NCI-H2196 treated with DMSO at 0.1 percent for 48 hours (cell line): ENCODE results near the gene MINPP1.
"Not testable (repeated sequence)": the region's sequence is repeated elsewhere in the genome, so short reads cannot be mapped to it uniquely, and the experiment has no call there.

Experiments
- DNase-seq: peaks from one replicate; lab custom pipeline; 2025; ENCODE audit not compliant: unreplicated experiment; lab: John Stamatoyannopoulos, UW

The MINPP1 gene, protein sequence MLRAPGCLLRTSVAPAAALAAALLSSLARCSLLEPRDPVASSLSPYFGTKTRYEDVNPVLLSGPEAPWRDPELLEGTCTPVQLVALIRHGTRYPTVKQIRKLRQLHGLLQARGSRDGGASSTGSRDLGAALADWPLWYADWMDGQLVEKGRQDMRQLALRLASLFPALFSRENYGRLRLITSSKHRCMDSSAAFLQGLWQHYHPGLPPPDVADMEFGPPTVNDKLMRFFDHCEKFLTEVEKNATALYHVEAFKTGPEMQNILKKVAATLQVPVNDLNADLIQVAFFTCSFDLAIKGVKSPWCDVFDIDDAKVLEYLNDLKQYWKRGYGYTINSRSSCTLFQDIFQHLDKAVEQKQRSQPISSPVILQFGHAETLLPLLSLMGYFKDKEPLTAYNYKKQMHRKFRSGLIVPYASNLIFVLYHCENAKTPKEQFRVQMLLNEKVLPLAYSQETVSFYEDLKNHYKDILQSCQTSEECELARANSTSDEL

GRCh38 chr10:87504640-87505365 is at the start of gene MINPP1:
Gene MINPP1 (plus strand): TSS chr10:87504893. CDS start chr10:87504916, 23 bp downstream.
- DNase-seq, result peak; percentile 26

GRCh38 chr10:87456586-87457220 is 48.0 kb upstream of the MINPP1 start:
- not testable (repeated sequence) for DNase-seq

DNA sequence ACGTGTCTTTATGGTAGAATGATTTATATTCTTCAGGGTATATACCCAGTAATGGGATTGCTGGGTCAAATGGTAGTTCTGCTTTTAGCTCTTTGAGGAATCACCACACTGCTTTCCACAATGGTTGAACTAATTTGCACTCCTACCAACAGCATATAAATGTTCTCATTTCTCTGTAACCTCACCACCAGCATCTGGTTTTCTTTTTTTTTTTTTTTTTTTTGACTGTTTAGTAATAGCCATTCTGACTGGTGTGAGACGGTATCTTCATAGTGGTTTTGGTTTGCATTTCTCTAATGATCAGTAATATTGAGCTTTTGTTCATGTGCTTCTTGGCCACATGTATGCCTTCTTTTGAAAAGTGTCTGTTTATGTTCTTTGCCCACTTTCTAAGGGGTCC is 42.9 kb upstream of the MINPP1 start:
- DNase-seq, result not testable (repeated sequence)

DNA sequence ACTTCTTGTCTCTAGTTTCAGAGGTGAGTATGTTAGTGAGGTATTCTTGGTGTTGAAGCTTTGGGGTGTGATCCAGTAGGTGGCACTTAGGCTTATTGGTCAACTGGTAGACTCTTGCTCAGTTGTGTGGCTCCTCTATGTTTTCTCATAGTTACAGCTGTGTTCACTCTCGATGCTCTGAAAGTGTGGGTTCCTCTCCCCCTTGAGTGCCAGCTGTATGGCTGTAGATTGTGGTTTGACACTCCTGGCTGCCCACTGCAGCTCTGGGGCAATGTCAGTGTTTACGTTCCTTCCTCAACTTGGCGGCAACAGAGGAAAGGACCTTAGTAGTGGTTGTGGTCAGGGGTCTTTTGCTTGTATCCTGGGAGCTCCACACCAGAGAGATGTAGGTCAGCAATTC is 37.8 kb upstream of the MINPP1 start:
- not testable (repeated sequence) for DNase-seq

- not testable (repeated sequence) for DNase-seq
Observed at GRCh38 chr10:87488733-87489132, 16.0 kb upstream of the MINPP1 start.

GRCh38 chr10:87490285-87490684 is 14.4 kb upstream of the MINPP1 start:
- DNase-seq, result not testable (repeated sequence)

GRCh38 chr10:87492450-87492849 is 12.2 kb upstream of the MINPP1 start:
- not testable (repeated sequence) for DNase-seq

- not testable (repeated sequence) for DNase-seq
Observed at GRCh38 chr10:87495446-87495845, 9.2 kb upstream of the MINPP1 start.

DNA sequence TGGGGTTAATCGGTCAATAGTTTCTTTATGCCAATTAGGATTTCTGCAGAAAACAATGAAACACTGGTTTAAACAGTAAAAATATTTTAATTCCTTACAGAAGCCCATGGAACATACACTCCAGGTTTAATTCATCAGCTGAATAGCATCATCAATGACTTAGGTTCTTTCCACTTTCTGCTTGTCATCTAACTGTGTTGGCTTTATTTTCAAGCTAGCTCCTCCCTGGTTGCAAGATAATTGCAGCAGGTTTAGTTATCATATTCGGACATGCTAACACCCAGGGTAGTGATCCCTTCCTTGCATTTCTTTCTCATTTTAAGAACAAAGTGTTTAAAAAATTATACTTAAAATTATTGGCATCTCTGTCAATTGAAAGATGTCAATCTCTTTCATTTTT is 7.3 kb upstream of the MINPP1 start:
- not testable (repeated sequence) for DNase-seq

DNA sequence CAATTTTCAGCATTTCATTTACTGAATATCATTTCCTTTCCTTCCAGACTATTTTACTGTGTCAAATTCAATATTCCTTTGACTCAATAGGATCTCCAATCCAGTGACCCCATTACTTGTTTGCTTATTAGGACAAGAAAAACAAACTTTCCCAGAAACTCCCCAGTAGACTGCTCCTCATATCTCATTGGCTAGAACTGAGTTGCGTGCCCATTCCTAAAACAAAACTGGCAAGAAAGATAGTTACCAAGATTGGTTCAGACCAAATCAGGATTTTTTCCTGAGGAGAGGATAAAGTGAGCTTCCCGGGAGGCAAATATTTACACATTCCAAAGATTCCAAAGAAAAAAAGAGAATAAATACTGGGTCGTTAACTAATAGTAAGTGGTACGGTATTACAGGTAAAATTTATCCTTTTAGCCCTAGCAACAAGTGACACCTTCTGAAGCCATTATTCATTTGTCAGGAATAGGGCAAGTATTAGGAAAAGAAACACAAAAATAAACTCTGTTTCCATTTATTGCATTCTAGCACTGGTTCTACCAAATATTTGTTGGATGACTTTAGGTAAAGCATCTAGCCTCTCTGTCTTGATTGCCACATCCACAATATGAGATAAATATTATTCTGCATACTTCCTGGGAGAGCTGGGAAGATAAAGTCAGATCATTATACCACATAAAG is 6.4 kb upstream of the MINPP1 start:
- DNase-seq, result not testable (repeated sequence)

DNA sequence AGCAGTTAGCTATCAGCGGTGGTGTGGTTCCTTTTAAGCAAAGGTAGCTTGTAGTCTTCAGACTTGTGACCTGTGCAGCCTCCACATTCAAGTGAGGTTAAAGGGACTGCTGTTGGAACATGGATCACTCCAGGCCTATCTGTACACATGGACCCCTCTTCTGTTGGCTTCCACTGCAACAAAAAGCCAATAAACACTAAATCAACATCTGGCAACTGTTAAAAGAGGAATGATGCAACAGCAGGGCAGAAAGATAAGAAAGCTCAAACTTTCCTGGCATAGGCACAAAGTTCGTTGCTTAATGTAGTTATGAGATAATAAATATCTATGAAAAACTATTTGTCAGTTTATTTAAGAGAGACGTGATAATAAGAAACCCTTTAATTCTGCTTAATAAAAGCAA is 4.0 kb upstream of the MINPP1 start:
- DNase-seq, result no peak

DNA sequence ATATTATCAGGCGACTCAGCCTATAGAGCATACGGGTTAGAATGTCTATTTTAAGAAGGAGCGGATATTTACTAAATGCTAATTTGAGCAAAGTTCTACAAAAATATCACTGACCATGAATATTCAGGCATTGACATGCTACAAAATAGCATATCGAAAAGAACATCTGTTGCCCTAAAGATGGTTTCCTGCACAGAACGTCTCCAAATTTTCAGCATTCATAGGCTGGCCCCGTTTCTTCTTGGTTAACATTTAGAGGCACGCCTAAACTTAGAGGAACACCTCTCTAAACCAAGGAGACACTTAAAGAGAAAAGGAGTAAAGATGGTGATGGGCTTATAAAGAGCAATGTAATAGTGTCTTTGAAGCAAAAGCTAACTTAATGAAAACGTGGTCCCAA is 1.3 kb upstream of the MINPP1 start:
- no peak for DNase-seq

GRCh38 chr10:87503886-87504285 is 807 bp upstream of the MINPP1 start:
- no peak for DNase-seq

DNA sequence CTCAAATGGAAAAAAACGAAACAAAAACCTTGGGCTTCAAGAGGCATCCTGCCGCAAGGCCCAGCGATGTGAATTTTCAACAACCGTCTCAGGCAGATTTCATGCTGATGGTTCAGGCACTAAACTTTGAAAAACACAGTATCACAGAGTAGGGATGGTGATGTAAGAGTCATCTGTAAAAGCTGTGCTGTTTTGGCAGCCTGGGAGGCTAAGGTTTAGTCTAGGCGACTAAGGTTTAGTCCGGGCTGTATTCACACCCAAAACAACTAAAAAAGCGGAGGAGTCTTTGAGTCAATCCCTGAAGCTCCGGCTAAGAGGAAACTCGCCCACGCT is 420 bp upstream of the MINPP1 start:
- no peak for DNase-seq

DNA sequence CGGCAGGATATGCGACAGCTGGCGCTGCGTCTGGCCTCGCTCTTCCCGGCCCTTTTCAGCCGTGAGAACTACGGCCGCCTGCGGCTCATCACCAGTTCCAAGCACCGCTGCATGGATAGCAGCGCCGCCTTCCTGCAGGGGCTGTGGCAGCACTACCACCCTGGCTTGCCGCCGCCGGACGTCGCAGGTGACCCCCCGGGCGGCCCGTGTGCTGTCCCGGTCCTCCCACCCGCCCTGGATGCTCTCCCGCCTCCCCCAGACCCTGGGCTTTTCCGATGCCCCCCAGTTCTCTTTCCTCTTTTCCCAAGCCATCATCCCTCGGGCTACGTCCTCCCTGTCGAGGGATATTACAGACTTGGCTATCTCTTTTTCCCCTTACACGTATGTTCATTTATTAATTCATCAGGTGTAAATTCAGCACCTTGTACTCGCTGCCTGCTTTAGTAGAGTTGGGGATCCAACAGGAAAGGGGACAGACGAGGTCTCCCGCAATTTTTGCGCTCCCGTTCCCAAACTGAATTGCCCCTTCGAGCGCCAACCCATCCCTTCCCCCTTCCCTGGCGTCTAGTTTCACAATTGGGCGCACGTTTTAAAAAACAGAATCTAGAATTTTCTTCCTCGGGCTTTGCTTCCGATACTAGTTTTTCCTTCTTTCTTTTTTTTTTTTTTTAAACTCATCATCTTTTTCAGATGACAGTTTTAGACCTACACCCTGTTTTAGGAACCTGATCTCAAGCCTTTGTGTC is 846 bp downstream of the MINPP1 start:
- no peak for DNase-seq

DNA sequence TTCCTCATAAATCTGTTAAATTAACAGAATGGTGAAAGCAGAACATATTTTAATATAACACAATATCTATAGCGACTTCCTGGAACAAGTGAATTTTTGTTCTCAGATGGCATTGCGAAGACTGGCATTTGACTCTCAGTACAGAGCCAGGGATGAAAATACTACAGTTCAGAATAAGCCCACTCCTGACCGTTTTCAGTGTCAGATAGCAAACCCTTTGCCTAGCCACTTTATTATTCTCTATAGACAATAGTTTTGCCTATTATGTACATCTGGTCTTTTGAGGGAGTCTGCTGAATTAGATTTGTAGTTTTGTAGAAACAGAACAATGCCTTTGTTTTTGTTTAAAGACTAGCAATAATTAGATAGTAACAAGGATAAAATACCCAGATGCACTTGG is 2.3 kb downstream of the MINPP1 start:
- DNase-seq, result no peak

DNA sequence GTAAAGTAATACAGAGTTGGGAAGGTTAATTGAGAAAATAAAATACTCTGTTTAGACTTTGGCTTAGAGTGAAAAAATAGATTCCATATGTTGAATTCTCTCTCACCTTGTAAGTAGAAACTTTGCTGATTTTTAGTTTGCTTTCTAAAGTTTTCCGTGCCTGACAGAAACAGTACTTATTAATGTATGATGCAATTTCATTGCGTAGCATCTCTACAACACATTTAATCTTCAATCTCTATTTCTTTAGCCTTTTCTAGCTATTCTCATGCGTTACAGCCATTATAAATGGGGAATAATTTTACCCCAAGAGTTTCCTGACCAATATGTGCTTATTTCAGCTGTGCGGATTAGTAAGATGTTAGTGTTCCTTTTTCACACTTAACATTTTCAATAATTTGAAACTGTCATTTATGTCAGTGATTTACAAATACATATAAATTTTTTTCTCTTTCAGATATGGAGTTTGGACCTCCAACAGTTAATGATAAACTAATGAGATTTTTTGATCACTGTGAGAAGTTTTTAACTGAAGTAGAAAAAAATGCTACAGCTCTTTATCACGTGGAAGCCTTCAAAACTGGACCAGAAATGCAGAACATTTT is 3.3 kb downstream of the MINPP1 start:
- no peak for DNase-seq

DNA sequence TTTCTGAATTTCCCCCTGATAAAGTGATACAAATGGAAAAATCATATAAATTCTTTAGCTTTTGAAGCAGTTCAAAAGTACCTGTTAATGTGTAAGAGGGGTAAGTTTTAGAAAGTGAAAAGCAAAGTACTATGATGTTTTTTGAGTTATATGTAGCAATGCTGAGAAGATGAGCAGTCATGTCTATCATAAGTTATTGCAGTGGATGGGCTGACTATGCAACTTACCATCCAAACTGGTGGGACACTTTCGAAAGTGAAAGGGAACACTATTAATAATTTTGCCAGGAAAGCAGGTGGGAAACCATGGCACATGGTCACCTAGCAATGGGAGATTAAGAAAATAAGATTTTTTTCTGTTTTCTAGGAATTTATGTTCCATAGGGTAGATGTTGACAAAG is 4.1 kb downstream of the MINPP1 start:
- no peak for DNase-seq

- no peak for DNase-seq
Observed at GRCh38 chr10:87510025-87510424, 5.3 kb downstream of the MINPP1 start.

DNA sequence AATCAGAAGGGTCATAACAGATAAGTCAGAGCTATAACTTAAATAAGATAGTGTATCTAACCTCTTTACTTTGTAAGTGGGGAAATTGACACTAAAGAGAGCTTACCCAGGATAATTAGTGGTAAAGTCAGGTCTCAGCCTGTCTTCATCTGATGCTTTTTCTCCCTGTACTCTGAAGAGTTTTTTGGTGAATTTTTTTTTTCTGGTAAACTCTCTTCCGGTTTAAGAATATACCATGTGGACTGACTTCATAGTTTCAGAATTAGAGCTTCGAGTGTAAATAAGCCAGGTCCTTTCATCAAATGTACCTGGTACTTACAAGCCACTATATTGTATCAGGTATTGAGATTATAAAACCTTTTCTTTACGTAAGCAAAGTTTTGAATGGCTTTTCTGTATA is 6.8 kb downstream of the MINPP1 start:
- DNase-seq, result no peak
